GM12875 (cell line): ENCODE results near the gene SLC25A5.
"Not testable (repeated sequence)": the region's sequence is repeated elsewhere in the genome, so short reads cannot be mapped to it uniquely, and the experiment has no call there.

Experiments used
- H3K4me3 ChIP-seq: one replicate; pipeline ENCODE4 v1.5.1; 2011; ENCODE audit warnings: low read depth, low read length, control low read depth
- TF ChIP-seq, protein P1 (sequence below): IDR thresholded peaks from 2 replicates; pipeline ENCODE4 v1.5.1; 2011; ENCODE audit warnings: low read depth, mild to moderate bottlenecking, control low read depth, inconsistent platforms, low read length, moderate library complexity, borderline replicate concordance; ENCODE audit not compliant: insufficient read depth

SLC25A5 gene

DNA sequence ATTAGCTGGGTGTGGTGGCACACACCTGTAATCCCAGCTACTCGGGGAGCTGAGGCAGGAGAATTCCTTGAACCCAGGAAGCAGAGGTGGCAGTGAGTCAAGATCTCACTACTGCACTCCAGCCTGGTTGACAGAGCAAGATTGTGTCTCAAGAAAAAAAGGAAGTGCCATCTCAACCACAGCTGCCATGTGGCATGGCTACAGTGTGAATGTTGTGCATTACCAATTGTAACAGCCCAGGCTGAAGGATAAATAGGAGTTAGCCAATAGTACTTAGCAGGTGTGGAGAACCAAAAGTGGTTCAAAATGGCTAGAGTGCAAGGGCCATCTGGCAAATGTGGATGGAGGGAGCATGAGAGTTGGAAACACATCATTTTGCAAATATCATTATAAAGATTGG lies 28.9 kb downstream of the SLC25A5 start:
- TF ChIP-seq, protein P1, sequence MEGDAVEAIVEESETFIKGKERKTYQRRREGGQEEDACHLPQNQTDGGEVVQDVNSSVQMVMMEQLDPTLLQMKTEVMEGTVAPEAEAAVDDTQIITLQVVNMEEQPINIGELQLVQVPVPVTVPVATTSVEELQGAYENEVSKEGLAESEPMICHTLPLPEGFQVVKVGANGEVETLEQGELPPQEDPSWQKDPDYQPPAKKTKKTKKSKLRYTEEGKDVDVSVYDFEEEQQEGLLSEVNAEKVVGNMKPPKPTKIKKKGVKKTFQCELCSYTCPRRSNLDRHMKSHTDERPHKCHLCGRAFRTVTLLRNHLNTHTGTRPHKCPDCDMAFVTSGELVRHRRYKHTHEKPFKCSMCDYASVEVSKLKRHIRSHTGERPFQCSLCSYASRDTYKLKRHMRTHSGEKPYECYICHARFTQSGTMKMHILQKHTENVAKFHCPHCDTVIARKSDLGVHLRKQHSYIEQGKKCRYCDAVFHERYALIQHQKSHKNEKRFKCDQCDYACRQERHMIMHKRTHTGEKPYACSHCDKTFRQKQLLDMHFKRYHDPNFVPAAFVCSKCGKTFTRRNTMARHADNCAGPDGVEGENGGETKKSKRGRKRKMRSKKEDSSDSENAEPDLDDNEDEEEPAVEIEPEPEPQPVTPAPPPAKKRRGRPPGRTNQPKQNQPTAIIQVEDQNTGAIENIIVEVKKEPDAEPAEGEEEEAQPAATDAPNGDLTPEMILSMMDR = no peak
- H3K4me3 ChIP-seq = no peak overlapping the region

DNA sequence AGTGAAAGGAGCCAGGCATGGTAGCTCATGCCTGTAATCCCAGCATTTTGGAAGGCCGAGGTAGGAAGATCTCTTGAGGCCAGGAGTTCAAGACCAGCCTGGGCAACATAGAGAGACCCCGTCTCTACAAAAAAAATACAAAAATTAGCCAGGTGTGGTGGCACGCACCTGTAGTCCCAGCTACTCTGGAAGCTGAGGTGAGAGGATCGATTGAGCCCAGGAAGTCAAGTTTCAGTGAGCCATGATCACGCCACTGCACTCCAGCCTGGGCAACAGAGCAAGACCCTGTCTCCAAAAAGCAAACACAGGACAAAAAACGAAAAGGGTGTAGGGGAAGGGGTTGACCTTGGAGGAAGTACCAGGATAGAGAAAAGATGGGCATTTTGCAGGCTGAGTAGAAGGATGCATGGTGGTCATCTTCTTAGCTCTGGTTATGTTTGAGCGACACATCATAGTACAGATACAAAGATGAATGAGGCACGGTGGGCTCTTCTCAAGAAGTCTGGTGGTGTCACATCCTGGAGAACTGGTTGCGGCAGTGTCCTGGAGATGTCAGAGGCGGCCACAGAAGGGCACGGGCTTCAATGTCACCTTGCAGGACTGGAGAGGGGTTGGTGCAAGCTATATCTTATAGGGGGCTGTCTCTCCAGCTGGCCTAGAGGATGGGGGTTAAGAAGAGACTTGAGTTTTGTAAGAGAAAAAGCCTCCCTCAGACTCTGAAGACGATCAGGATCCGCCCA lies 32.0 kb downstream of the SLC25A5 start:
- TF ChIP-seq, protein P1 = no peak
- no peak overlapping the region for H3K4me3 ChIP-seq

DNA sequence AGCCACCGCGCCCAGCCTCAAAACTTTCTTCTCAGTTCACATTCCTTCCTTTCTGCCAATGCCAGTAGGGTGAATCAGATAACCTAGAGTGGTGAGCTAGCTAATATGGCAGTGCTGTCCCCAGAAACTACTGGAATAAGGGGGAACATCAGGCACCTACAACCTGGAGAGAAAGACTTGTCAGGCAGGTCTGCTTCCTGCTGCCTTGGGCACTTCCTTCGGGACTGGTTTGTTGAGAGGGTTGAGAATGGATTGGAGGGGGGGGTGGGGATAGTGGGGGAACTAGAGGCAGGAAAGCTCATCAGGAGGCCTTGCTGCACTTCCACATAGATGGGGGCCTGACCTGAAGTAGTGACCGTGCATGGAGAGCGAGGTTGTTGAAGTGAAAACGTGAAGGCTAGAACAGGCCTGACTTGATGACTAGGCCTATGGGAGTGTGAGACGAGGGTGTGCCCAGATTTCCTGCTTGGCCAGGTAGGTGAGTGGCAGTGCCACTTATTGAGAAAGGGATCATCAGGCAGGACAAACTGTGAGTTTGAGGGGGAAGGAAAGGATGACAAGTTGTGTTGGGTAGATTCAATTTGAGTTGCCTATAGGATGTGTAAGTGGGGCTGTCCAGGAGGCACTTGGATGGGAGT lies 33.4 kb downstream of the SLC25A5 start:
- TF ChIP-seq, protein P1 = no peak
- H3K4me3 ChIP-seq = no peak overlapping the region

DNA sequence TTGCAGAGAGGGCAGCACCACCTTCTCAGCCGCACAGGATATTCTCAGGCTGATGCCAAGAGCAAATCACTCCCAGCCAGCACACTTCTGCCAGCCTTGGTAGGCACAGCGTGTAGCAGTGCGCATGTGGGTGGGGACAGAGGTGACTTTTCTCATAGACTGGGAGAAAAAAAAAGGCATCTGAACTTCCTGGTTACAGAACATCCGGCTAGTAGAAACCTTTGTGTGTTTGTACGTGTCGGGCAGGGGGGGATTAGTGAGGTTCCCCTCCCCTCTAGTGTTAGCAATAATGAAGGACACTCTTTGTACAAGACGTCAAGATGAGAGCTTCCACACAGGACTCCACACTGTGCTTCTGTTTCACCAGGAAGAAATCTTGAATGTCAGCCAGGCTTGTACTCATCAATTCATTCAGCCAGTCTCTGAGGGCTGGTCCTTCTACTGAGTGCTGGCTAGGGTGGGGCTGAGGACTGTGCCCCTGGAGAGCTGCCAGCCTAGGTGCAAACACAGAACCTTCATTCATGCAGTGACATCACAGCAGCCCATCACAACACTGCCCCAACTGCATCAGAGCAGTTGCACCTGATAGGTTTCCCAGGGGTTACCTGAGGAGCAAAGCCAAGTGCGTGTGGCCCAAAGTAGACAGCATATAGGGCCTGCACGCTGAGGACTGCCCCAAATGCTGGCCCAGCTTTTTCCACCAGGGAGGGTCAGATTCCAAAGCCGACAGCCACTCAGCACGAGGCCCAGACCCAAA lies 34.7 kb downstream of the SLC25A5 start:
- no peak overlapping the region for H3K4me3 ChIP-seq
- TF ChIP-seq, protein P1 = no peak

DNA sequence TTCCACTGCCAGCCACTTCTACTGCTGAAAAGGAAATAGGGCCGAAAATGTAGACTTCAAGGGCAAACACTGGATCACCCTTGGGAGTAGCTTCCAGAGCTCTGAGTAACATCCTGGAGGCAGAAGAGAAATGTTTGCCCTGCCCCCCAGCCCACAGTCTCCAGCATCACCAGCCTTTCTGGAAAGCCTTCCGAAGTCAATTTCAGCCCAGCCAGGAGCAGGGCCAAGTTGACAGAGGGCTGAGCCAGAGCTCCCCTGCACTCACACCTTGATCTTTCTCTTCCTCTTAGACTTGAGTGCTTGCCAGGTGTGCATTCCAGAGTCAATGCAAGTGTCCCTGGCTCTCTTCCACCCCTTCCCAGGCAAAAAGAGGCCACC lies 35.2 kb downstream of the SLC25A5 start:
- TF ChIP-seq, protein P1 = no peak
- H3K4me3 ChIP-seq = no peak overlapping the region

DNA sequence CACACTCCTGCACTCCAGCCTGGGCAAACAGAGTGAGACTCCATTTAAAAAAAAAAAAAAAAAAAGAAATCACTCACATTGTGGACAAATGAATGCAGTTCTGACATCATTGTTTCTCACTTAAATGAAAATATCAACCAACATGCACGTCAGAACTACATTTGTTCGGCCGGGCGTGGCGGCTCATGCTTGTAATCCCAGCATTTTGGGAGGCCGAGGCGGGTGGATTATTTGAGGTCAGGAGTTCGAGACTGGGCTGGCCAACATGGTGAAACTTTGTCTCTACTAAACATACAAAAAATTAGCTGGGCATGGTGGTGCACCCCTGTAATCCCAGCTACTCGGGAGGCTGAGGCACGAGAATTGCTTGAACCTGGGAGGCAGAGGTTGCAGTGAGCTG lies 36.9 kb downstream of the SLC25A5 start:
- not testable (repeated sequence) for H3K4me3 ChIP-seq

DNA sequence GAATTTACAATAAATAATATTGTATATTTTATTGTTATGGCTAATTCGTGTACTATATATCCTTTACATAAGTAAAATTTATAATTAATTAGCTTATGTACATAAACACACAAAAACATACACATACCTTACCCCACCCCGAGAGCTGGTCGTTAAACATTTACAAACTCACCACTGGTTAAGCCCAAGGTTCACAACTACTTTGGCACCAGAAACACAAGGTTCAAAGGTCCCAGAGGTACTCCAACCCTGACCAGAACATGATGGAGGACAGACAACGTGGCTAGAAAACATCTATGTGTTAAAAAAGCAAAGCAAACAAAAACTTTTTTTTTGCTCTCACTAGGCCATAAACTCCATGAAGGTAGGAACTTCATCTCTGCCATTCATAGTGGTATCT lies 37.7 kb downstream of the SLC25A5 start:
- H3K4me3 ChIP-seq = no peak overlapping the region
- TF ChIP-seq, protein P1 = no peak
